Measurements from ENCODE around the gene KCNMA1.

KCNMA1 gene

DNA sequence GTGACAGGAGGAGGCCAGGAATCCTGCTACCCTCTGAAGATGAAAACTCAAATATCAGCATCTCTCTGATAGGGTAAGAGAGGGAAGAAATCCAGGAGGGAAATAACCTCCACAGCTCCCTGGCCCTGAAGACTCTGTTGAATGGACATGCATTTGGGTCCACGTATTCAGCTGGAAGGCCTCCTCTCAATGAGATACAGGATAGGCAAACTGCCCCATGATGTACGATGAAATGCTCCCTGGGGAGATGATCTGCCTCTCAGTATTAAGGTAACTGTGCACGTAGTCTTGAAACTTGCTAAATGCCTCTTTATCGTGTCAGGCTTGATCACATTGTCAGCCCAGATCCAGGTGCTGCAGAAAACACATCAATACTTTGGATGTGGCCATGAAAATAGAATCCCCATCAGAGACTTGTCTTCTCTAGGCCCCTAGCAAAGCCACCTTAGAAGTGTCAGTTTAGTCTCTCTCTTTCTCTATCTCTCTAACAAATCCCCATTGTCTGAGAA, 384.0 kb downstream of the KCNMA1 start:
- no peak overlapping the region for H3K4me3 ChIP-seq (ENCODE audit: low read length)
- no peak for TF ChIP-seq ZNF274 (IDR thresholded peaks at IDR 0.05; ENCODE audit: low read depth, low read length)

DNA sequence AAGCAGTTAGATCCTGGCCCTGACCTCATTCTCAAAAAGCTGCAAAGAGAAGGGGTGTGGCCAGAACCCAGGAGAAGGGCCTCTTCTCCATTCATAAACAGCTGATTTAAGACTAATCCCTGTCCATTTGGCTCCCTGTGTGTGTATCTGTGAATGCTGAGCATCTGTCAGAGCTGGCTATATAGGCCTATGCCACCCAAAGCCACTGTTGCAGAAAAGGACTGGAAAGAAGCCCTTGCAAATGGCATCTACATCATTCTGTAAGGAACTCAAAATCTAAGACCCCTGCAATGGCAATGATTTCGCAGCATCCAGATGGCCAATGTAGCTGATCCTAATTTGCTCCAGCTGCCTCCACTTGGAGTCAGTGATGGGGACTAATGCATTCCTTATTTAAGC, 384.5 kb downstream of the KCNMA1 start:
- no peak for TF ChIP-seq ZNF274 (IDR thresholded peaks at IDR 0.05; ENCODE audit: low read depth, low read length)
- no peak overlapping the region for H3K4me3 ChIP-seq (ENCODE audit: low read length)

DNA sequence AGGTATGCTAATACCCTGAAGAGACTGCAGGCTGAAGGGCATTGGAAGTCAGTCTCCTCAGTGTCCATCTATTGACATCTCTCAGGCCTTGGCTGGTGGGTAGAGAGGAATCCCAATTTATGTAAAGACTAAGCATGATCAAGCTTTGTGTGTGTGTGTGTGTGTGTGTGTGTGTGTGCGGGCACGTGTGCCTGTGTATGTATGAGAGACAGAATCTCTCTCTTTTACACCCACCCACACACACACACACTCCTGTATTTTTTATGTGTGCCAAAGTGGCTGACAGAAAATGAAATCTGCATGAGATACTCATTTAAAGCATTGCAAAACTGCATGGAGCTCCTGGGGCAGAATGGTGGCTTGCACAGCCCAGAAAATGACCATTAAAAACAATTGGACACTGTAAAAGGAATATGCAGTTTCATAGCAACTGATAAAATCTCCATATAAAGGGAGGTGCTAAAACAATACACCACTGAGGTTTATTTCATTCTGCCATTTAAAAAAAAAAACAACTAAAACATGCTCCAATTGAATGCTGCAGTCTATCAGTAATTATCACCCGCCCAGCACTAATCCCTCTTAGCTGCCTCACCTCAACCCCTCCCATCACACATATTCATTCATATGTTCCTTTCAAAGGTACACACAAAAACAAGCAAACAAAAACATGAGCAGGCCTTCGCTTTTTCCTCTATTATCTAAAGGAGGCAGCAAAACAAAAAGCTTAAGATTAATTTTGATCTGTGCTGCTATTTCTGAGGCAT, 385.0 kb downstream of the KCNMA1 start:
- TF ChIP-seq ZNF274 (IDR thresholded peaks at IDR 0.05; ENCODE audit: low read depth, low read length), result no peak
- H3K4me3 ChIP-seq (ENCODE audit: low read length), result no peak overlapping the region

DNA sequence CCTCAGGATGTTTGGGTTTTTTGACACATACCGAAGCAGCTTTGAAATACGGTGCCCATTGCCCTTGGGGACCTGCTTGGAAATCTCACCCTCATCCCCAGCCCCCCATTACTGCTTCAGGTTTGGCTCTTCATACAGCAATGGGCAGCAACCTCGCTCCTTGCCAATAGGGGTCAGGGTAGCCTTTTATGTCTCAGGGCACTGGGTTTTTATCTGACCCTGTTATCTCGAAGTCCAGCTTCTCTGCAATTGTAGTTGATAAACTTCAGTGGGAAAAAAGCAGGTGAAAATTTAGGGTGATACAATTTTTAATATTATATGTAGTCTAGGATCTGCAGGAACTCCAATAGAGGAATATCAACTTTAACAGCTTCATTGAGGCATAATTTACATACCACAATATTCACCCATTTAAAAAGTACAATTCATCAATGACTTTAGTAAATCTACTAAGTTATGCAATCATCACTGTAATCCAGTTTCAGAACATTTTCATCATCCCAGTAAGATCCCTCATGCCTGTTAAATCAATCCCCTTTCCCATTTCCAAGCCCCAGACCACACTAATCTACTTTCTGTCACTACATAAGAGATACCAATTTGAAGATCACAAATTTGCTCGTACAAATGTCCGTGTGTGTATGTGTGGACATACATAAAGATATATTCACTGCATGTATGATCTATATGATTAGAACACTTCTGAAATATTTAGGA, 386.2 kb downstream of the KCNMA1 start:
- no peak for TF ChIP-seq ZNF274 (IDR thresholded peaks at IDR 0.05; ENCODE audit: low read depth, low read length)
- no peak overlapping the region for H3K4me3 ChIP-seq (ENCODE audit: low read length)

DNA sequence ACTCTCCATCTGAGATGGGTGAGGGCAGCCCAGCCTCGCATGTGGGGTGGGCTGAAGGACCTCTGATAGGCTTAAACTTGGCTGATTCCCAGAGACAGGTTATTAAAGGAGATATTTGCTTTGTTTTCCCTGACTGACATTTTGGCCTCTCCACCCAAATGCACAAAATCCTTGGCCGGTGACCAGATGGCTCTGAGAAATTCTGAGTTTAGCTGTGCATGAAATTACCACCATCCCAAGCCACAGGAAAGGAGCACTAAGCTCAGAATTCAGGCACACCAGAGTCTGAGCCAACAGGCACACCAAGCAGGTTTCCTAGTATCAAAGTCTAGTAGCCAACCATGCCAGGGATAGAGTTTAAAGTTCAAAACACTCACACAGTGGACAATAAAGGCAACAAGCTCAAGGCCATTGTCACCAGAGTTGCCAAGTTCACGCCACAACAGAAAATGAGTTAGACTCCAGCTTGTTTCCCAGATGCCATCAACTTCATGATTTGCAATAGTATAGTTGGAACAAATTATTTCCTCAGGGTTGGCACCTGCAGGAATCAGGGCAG, 387.6 kb downstream of the KCNMA1 start:
- no peak overlapping the region for H3K4me3 ChIP-seq (ENCODE audit: low read length)
- TF ChIP-seq ZNF274 (IDR thresholded peaks at IDR 0.05; ENCODE audit: low read depth, low read length), result no peak

DNA sequence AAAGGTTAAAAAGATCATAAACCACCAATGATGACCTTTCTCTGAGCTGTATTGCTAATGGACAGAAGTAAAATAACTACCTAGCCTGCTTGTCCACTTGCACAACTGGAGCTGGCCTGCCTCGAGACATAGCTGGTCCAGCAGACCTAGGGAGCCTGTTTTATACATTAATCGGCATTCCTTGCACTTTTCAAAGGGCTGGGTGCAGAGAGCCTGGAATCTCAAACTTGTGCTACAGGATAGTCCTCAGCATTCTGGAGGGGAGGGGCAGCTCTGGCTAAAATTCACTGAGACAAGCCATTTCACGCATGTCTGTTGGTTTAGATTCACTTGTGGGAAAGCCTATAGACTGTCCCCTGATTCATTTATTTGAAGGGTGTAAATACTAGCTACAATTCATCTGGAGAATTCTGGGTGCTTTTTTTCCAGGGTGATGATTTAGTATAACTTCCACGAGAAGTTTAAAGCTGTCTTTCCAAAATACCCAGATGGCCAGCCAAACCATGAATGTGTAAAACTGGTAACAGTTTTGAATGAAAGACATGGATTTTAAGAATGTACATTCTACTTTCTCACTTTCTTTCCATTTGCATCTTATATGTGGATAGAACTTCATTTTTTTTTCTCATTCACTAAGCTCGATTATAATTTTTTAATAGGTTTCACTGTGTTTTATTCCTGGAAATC, 389.4 kb downstream of the KCNMA1 start:
- TF ChIP-seq ZNF274 (IDR thresholded peaks at IDR 0.05; ENCODE audit: low read depth, low read length), result no peak
- H3K4me3 ChIP-seq (ENCODE audit: low read length), result no peak overlapping the region

DNA sequence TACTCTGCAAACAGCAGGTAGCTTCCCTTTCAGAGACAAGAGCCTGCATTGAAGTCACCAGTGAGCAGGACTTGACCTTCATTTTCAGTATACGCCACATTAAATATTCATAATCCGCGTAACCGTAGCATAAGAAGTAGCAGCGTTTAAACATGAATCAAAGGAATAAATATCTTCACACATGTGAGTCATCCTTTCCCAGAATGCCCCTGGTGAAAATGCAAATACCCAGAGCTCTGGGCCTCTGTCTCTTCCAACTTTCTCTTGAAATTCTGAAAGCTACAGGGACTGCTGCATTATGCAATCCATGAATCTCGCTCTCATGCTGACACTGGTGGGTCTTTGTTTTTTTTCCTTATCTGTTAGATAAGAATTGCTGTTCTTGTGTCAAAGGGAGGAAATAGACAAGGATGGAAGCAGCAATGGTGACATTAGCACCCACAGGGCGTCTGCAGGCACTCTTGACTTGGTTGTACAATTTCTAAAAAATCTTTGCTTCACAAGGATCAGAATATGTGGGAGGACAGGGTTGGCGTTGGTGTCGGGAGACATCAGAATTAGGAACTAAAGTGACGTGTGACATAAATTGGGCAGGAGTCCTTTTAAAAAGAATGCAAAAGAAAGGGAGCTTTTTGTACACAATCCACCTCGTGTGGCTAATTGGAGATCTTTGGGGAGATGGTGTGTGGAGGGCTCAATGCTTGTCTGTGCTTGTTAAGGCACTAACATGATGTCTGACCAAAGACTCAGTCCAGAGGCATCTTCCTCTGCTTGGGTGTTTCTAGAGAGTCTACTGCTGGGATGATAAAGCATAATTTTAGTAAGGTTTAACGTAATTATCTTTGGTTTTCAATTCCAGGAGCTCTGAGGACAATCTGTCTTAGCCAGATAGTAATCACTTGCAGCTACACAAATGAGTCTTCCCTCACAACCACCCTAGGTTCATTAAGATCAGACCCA, 390.3 kb downstream of the KCNMA1 start:
- no peak for TF ChIP-seq ZNF274 (IDR thresholded peaks at IDR 0.05; ENCODE audit: low read depth, low read length)
- H3K4me3 ChIP-seq (ENCODE audit: low read length), result no peak overlapping the region

DNA sequence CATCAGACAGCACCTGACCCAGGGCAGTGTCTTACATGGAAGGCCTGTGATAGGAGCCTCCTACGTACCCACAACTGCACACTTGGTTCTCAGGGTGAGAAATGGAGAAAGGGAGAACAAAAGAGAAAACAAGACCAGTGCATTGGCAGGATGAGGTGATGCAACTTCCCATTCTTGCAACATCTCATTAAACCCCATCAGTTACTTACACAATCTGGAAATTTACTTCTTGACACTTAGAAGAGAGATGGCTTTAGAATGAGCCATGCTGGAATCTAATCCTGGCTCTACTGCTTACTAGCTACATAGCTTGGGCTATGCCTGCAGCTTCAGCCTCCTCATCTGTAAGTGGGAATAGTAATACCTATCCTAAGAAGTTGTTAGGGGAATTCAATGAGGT, 391.7 kb downstream of the KCNMA1 start:
- TF ChIP-seq ZNF274 (IDR thresholded peaks at IDR 0.05; ENCODE audit: low read depth, low read length), result no peak
- no peak overlapping the region for H3K4me3 ChIP-seq (ENCODE audit: low read length)

DNA sequence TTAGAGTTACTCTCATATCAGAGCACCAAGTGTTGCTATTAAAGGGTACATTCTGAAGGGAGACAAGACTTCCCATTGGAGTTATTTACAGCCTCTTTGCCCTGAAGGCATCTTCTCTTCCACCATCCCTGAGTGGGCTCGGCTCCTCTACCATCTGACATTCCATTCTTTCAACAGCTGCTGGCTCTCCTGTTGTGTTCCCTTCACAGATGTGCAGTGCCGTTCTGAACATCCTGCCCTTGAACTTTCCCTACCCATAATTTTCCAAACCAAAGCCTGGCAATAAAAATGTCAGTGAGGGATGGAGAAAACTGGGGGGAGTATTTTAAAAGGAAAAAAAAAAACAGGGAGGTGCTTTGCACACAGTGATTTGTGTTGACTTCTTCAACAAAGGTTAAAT, 392.9 kb downstream of the KCNMA1 start:
- no peak for TF ChIP-seq ZNF274 (IDR thresholded peaks at IDR 0.05; ENCODE audit: low read depth, low read length)
- no peak overlapping the region for H3K4me3 ChIP-seq (ENCODE audit: low read length)

DNA sequence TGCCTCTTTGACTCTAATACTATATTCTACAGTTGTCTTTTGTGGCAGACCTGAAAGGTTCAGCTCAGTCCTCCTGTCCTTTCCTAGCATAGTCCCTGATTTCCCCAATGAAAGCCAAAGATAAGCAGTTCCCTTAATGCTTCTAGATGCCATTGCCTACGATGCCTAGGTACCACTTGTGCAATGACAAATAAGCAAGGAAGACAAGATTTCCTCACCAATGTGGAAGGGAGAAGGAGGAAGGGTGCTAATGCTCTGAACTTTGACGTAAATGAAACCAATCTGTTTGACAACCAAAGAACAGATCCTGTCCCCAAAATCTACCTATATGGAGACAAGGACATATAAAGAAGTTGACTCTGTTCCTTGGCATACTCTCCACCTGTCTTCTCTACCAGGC, 393.3 kb downstream of the KCNMA1 start:
- no peak for TF ChIP-seq ZNF274 (IDR thresholded peaks at IDR 0.05; ENCODE audit: low read depth, low read length)
- no peak overlapping the region for H3K4me3 ChIP-seq (ENCODE audit: low read length)

DNA sequence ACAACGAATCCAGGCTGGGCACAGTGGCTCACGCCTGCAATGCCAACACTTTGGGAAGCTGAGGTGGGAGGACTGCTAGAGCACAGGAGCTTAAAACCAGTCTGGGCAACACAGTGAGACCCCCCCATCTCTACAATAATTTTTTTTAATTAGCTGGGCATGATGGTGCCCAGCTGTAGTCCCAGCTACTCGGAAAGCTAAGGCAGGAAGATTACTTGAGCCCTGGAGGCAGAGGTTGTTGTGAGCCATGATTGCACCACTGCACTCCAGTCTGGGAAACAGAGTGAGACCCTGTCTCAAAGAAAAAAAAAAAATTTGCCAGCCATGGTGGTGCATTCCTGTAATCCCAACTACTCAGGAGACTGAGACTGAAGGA, 396.3 kb downstream of the KCNMA1 start:
- no peak overlapping the region for H3K4me3 ChIP-seq (ENCODE audit: low read length)
- TF ChIP-seq ZNF274 (IDR thresholded peaks at IDR 0.05; ENCODE audit: low read depth, low read length), result no peak

DNA sequence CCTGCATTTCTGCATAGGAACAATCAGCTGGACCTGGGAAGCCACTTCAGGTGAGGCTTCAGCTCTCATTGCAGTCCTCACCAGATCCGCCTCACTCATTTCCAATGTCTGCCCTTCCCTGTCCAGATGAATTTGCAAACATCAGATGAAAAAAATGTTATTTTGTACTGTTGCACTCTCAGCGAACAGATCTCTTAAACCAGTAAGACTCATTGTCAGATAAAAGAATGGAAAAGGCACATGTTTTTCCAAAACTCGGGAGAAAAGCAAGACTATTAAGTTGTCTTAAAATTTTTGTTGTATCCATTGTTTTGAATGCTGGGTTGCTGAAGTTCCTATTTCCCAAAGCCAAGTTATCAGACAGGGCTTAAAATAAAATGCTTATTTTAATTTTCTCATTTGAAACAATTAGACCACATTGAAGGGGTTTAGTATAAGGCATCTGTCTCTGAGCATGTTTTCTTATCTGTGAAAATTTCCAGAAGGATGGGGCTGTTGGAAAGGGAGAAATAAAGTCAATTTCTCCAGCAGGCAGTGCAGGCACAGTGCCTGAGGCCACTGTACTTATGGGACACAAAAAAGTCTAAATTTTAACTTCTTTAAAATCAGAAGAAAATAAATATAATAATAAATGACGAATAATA, 396.8 kb downstream of the KCNMA1 start:
- TF ChIP-seq ZNF274 (IDR thresholded peaks at IDR 0.05; ENCODE audit: low read depth, low read length), result no peak
- no peak overlapping the region for H3K4me3 ChIP-seq (ENCODE audit: low read length)
